OCI-M1 (cell line): Measurements from ENCODE around the gene BARX1.
"Not testable (repeated sequence)": the region's sequence is repeated elsewhere in the genome, so short reads cannot be mapped to it uniquely, and the experiment has no call there.

ENCODE experiments used
- DNase-seq: peaks from one replicate; lab custom pipeline; 2025; lab: John Stamatoyannopoulos, UW

The BARX1 gene

GRCh38 chr9:93951655-93952118 is 3.5 kb downstream of the BARX1 start:
- no peak for DNase-seq

- DNase-seq = no peak
Measured at GRCh38 chr9:93950619-93951601, 4.2 kb downstream of the BARX1 start.

- DNase-seq = peak; percentile 24
Measured at GRCh38 chr9:93949694-93950449, 5.3 kb downstream of the BARX1 start.

GRCh38 chr9:93949073-93949693 is 6.0 kb downstream of the BARX1 start:
- no peak for DNase-seq

GRCh38 chr9:93948441-93949072 is 6.6 kb downstream of the BARX1 start:
- DNase-seq = no peak

GRCh38 chr9:93947409-93948070 is 7.6 kb downstream of the BARX1 start:
- DNase-seq = no peak

- no peak for DNase-seq
Measured at GRCh38 chr9:93946338-93946712, 8.8 kb downstream of the BARX1 start.

GRCh38 chr9:93945400-93946337 is 9.5 kb downstream of the BARX1 start:
- peak; percentile 13 for DNase-seq

GRCh38 chr9:93944011-93944410 is 11.1 kb downstream of the BARX1 start:
- no peak for DNase-seq

GRCh38 chr9:93942161-93942560 is 13.0 kb downstream of the BARX1 start:
- no peak for DNase-seq

- DNase-seq = no peak
Measured at GRCh38 chr9:93941493-93941892, 13.7 kb downstream of the BARX1 start.

- no peak for DNase-seq
Measured at GRCh38 chr9:93940951-93941350, 14.2 kb downstream of the BARX1 start.

- not testable (repeated sequence) for DNase-seq
Measured at GRCh38 chr9:93939589-93939988, 15.6 kb downstream of the BARX1 start.

GRCh38 chr9:93937193-93937592 is 18.0 kb downstream of the BARX1 start:
- DNase-seq = no peak

GRCh38 chr9:93931905-93932304 is 23.2 kb downstream of the BARX1 start:
- no peak for DNase-seq

GRCh38 chr9:93930070-93930469 is 25.1 kb downstream of the BARX1 start:
- no peak for DNase-seq

- no peak for DNase-seq
Measured at GRCh38 chr9:93929231-93929630, 25.9 kb downstream of the BARX1 start.

GRCh38 chr9:93922535-93922934 is 32.6 kb downstream of the BARX1 start:
- no peak for DNase-seq

GRCh38 chr9:93920131-93920800 is 34.9 kb downstream of the BARX1 start:
- no peak for DNase-seq

- DNase-seq = no peak
Measured at GRCh38 chr9:93918061-93918460, 37.1 kb downstream of the BARX1 start.
